ENCODE data around the gene ZNF185.

Gene ZNF185

DNA sequence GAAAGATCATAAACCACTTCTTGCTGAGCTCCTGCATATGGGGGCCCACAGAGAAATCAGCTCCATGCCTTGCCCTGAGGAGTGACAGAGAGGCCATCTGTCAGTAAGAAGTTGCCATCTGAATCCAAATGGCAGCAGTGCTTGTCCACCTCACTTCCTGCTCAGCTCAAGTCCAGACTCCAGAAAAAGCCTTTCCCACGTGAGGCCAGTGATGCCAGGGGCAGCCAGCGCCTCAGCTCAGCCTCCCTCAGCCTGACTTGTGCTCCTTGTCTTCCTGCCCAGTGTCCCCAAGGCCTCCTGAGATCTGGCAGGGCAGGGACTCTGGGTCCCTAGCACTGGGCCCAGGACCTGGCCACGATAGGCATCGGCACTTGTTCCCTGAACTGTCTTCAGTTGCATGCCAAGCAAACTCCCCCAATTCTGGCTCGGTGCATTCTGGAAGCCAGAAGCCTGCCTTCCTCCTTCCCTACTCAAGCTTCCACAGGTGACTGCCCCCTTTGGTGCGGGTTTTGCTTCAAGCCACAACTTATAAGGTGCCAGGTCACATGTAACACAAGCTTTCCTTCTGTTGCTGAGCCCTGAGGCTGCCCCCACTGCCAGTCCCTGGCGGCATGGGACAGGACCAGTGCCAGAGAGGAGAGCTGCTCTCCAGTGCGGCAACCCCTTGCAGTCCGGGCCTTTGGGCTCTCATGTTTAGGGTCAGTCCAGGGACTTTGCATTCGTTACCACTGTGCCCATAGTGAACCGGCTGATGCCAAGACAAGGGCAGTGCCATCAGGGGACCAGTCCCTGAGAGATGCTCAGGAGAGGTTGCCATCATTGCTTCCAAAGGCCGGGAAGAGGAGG, 2.2 kb downstream of the ZNF185 start:
- no peak for DNase-seq (ENCODE audit: low read depth)
- no peak for TF ChIP-seq CTCF (IDR thresholded peaks at IDR 0.05; ENCODE audit: low read depth, low read length, missing control alignments)
- H3K4me3 ChIP-seq (ENCODE audit: low read depth, low read length), result no peak overlapping the region
- in situ Hi-C loops (cut with HindIII; ENCODE audit: low sequenced_read_pairs), result no loop called here

DNA sequence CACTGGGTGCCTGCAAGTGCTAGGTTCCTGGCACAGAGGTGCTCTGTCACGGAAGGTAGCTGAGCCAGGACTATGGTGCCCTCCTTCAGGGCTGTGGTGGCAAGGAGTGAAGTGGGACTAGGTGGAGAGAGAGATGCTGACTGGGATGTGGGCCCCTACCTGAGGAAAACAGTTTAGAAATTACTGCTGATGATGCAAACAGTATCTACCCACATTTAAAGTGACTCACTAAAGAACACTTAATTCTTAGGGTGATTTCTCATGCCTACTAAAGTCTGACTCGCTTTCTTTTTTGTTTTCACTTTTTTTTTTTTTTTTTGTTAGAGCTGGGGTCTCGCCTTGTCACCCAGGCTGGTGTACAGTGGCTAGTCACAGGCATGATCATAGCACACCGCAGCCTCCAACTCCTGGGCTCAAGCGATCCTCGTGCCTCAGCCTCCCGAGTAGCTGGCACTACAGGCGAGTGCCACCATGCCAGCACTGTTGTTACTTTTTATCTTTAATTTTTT, 3.1 kb downstream of the ZNF185 start:
- in situ Hi-C loops (cut with HindIII; ENCODE audit: low sequenced_read_pairs), result no loop called here
- TF ChIP-seq CTCF (IDR thresholded peaks at IDR 0.05; ENCODE audit: low read depth, low read length, missing control alignments), result no peak
- H3K4me3 ChIP-seq (ENCODE audit: low read depth, low read length), result no peak overlapping the region
- no peak for DNase-seq (ENCODE audit: low read depth)

DNA sequence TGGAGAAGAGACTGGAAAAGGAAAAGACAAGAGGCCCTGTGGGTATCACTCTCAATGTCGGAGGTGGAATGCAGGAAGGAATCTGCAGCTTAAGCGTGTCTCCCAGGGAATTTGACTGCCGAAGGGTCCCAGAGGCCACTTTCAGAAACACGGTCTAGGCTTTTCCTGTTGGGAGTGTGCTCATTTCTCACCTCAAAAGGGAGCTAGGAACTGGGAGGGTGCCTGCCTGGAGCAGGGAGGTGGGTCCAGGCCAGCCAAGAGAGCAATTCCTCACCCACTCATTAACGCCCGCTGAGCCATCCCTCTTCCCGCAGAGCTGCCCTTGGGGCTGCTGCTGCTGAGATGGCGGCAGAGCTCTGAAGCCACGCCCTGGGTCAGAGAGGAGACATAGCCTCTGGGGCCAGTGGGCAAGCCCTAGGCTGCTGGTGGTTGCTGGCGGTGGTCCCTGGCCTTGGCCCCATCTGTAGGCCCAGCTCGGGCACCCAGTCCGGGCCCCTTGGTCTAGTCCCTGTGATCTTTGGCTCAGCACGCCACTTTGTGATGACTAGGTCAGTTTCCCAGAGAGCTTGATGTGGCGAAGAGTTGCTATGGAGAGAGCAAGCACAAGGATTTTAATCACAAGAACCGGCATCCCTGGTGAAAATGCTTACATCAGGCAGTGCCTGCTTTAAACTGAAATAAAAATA, 4.1 kb downstream of the ZNF185 start:
- in situ Hi-C loops (cut with HindIII; ENCODE audit: low sequenced_read_pairs), result no loop called here
- no peak for TF ChIP-seq CTCF (IDR thresholded peaks at IDR 0.05; ENCODE audit: low read depth, low read length, missing control alignments)
- no peak for DNase-seq (ENCODE audit: low read depth)
- no peak overlapping the region for H3K4me3 ChIP-seq (ENCODE audit: low read depth, low read length)

- no peak overlapping the region for H3K4me3 ChIP-seq (ENCODE audit: low read depth, low read length)
- TF ChIP-seq CTCF (IDR thresholded peaks at IDR 0.05; ENCODE audit: low read depth, low read length, missing control alignments), result no peak
- DNase-seq (ENCODE audit: low read depth), result no peak
- in situ Hi-C loops (cut with HindIII; ENCODE audit: low sequenced_read_pairs), result no loop called here
Measured at GRCh38 chrX:152902502-152902820, 4.6 kb downstream of the ZNF185 start.

DNA sequence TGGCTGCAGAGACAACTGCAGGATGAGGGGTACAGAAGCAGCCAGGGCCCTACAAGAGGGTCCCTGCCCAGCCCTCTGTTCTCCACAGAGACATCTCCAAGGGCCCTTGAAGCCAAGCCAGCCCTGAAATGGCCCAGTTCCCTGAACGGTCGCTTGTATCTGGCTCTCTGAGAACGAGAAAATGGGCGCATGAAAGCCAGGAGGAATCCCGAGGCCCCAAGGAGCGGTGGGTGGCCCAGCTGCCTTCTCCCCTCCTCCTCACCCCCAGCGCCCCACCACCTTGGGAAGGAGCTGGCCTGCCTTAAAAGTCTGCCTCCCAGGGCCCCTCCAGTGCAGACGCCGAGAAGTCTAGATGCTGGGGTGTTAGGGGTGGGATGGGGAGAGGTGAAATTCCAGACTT, 5.7 kb downstream of the ZNF185 start:
- TF ChIP-seq CTCF (IDR thresholded peaks at IDR 0.05; ENCODE audit: low read depth, low read length, missing control alignments), result no peak
- no peak overlapping the region for H3K4me3 ChIP-seq (ENCODE audit: low read depth, low read length)
- no peak for DNase-seq (ENCODE audit: low read depth)
- in situ Hi-C loops (cut with HindIII; ENCODE audit: low sequenced_read_pairs), result no loop called here

GRCh38 chrX:152904151-152905080, 6.5 kb downstream of the ZNF185 start:
- H3K4me3 ChIP-seq (ENCODE audit: low read depth, low read length), result no peak overlapping the region
- in situ Hi-C loops (cut with HindIII; ENCODE audit: low sequenced_read_pairs), result no loop called here
- TF ChIP-seq CTCF (IDR thresholded peaks at IDR 0.05; ENCODE audit: low read depth, low read length, missing control alignments), result peak; percentile 76
- no peak for DNase-seq (ENCODE audit: low read depth)

Measured in astrocyte of the cerebellum (primary cell).